GM19467 (cell line): ENCODE data around the gene PKDCC.

Experiments
- ATAC-seq: cut with Tn5 transposase; IDR thresholded peaks from one replicate; pipeline ENCODE4 v1.9.1; 2021; ENCODE audit warnings: mild to moderate bottlenecking, moderate library complexity; ENCODE audit not compliant: unreplicated experiment

Gene PKDCC

GRCh38 chr2:42086500-42086953, 38.7 kb downstream of the PKDCC start:
- ATAC-seq, result no peak

GRCh38 chr2:42087137-42087856, 39.5 kb downstream of the PKDCC start:
- ATAC-seq, result no peak

- ATAC-seq, result no peak
These were observed 40.0 kb downstream of the PKDCC start for GRCh38 chr2:42087857-42088195.

GRCh38 chr2:42089340-42089925, 41.6 kb downstream of the PKDCC start:
- ATAC-seq, result peak; percentile 65

- no peak for ATAC-seq
These were observed 42.4 kb downstream of the PKDCC start for GRCh38 chr2:42090216-42090615.

GRCh38 chr2:42091671-42092070, 43.9 kb downstream of the PKDCC start:
- ATAC-seq, result no peak

GRCh38 chr2:42092084-42092996, 44.5 kb downstream of the PKDCC start:
- no peak for ATAC-seq

- no peak for ATAC-seq
These were observed 46.3 kb downstream of the PKDCC start for GRCh38 chr2:42094114-42094513.

- peak; percentile 42 for ATAC-seq
These were observed 48.1 kb downstream of the PKDCC start for GRCh38 chr2:42095923-42096408.

- peak; percentile 33 for ATAC-seq
These were observed 49.2 kb downstream of the PKDCC start for GRCh38 chr2:42096869-42097591.

GRCh38 chr2:42098571-42099437, 51.0 kb downstream of the PKDCC start:
- no peak for ATAC-seq

- ATAC-seq, result no peak
These were observed 51.8 kb downstream of the PKDCC start for GRCh38 chr2:42099438-42100173.

GRCh38 chr2:42100683-42101205, 52.9 kb downstream of the PKDCC start:
- no peak for ATAC-seq

GRCh38 chr2:42101206-42102023, 53.6 kb downstream of the PKDCC start:
- no peak for ATAC-seq

GRCh38 chr2:42102024-42102590, 54.3 kb downstream of the PKDCC start:
- peak; percentile 45 for ATAC-seq

GRCh38 chr2:42102591-42103450, 55.0 kb downstream of the PKDCC start:
- no peak for ATAC-seq

GRCh38 chr2:42103829-42104228, 56.0 kb downstream of the PKDCC start:
- no peak for ATAC-seq
